B cell (primary cell): Measurements from ENCODE around the gene TLE6. TPM values are rescaled to one million over a fixed set of nuclear protein-coding genes. Genes with fewer than 3 reads are reported as not detected.

Experiments used
- ATAC-seq: fragments of 200-7000 bp; cut with Tn5 transposase; one replicate; pipeline ENCODE4 v1.10.0; 2021; ENCODE audit warnings: low read depth, mild to moderate bottlenecking, moderate number of reproducible peaks, moderate library complexity
- CTCF ChIA-PET: fragments of 350-600 bp; sonication (Branson Sonifier 250); formaldehyde crosslinking; loops from one replicate; lab custom pipeline; 2021; ENCODE audit warnings: antibody characterized with exemption, inconsistent platforms; lab: Charles Lee
- POLR2A ChIA-PET: fragments of 350-600 bp; sonication (Branson Sonifier 250); formaldehyde crosslinking; loops from one replicate; lab custom pipeline; 2021; ENCODE audit warnings: antibody characterized with exemption; lab: Charles Lee
- DNase-seq: peaks from one replicate; pipeline ENCODE4 v3.0.0; 2013
- H2AFZ ChIP-seq: 2 replicates; pipeline ENCODE4 v1.6.1; 2012; ENCODE audit warnings: mild to moderate bottlenecking, low read depth, low read length; ENCODE audit not compliant: insufficient read depth, poor library complexity, severe bottlenecking
- H3K27ac ChIP-seq, 2 donors: 1 replicate in 1 of 2; 2 replicates in 1 of 2; pipeline ENCODE4 v1.5.1; 2012 to 2013; ENCODE audit warnings: low read length in 2 of 2, mild to moderate bottlenecking in 2 of 2, moderate library complexity in 1 of 2
- H3K27me3 ChIP-seq, 4 experiments: fragments of 200-600 bp in 1 of 4; sonication (generic) in 1 of 4; replicated peaks in 1 of 4; 1 replicate in 2 of 4; 2 replicates in 2 of 4; pipeline versions ENCODE4 v1.6.1 to v1.7.0; 2013 to 2016; ENCODE audit warnings: low read length in 3 of 4, mild to moderate bottlenecking in 2 of 4, mixed read lengths in 1 of 4, moderate library complexity in 1 of 4; ENCODE audit not compliant: insufficient read depth in 4 of 4, control insufficient read depth in 3 of 4; ENCODE audit errors: control extremely low read depth in 1 of 4
- H3K36me3 ChIP-seq, 2 experiments: replicated peaks in 1 of 2; 1 replicate in 1 of 2; 2 replicates in 1 of 2; pipeline versions ENCODE4 v1.6.1 to v1.7.1; 2013; ENCODE audit warnings: low read length in 1 of 2; ENCODE audit not compliant: insufficient read depth in 2 of 2, control insufficient read depth in 1 of 2; ENCODE audit errors: control extremely low read depth in 1 of 2, extremely low read depth in 1 of 2
- H3K4me1 ChIP-seq, 2 donors: fragments of 200-600 bp in 1 of 2; sonication (generic) in 1 of 2; 1 replicate in 1 of 2; 2 replicates in 1 of 2; pipeline versions ENCODE4 v1.5.1 to v1.6.1; 2013 to 2017; ENCODE audit warnings: low read length in 2 of 2; ENCODE audit not compliant: control insufficient read depth in 2 of 2, insufficient read depth in 2 of 2
- H3K4me2 ChIP-seq: replicated peaks from 2 replicates; pipeline ENCODE3; 2012; ENCODE audit warnings: mild to moderate bottlenecking, low read depth, low read length; ENCODE audit not compliant: poor library complexity, severe bottlenecking
- H3K4me3 ChIP-seq, 5 experiments: fragments of 200-600 bp in 1 of 5; sonication (generic) in 1 of 5; 1 replicate in 3 of 5; 2 replicates in 2 of 5; pipeline versions ENCODE4 v1.5.1 to v1.7.0; 2011 to 2016; ENCODE audit warnings: low read length in 4 of 5, mild to moderate bottlenecking in 4 of 5, low read depth in 2 of 5, control low read depth in 1 of 5, moderate library complexity in 1 of 5; ENCODE audit not compliant: insufficient read depth in 1 of 5; ENCODE audit errors: control extremely low read depth in 1 of 5, extremely low read depth in 1 of 5
- H3K79me2 ChIP-seq: fragments of 200-600 bp; sonication (generic); one replicate; pipeline ENCODE4 v1.6.0; 2016; ENCODE audit warnings: low read length; ENCODE audit not compliant: control insufficient read depth, insufficient read depth
- H3K9ac ChIP-seq: fragments of 200-600 bp; sonication (generic); 2 replicates; pipeline ENCODE4 v1.6.1; 2017; ENCODE audit warnings: mild to moderate bottlenecking, low read length, moderate library complexity
- H3K9me3 ChIP-seq, 3 donors: one replicate each; pipeline versions ENCODE4 v1.6.1 to v1.7.1; 2013; ENCODE audit warnings: low read length in 2 of 3; ENCODE audit not compliant: control insufficient read depth in 2 of 3, insufficient read depth in 1 of 3; ENCODE audit errors: control extremely low read depth in 1 of 3
- H4K20me1 ChIP-seq: 2 replicates; pipeline ENCODE4 v1.6.0; 2012; ENCODE audit warnings: mild to moderate bottlenecking, low read length; ENCODE audit not compliant: insufficient read depth, control insufficient read depth, poor library complexity, severe bottlenecking
- H3K27ac Mint-ChIP-seq: one replicate; pipeline ENCODE4 v1.8.0; 2021; ENCODE audit warnings: mixed read lengths
- H3K27me3 Mint-ChIP-seq: one replicate; pipeline ENCODE4 v1.8.0; 2021; ENCODE audit warnings: mixed read lengths
- H3K4me1 Mint-ChIP-seq: one replicate; pipeline ENCODE4 v1.8.0; 2021; ENCODE audit warnings: mixed read lengths
- H3K4me3 Mint-ChIP-seq: one replicate; pipeline ENCODE4 v1.8.0; 2021; ENCODE audit warnings: mixed read lengths
- H3K9me3 Mint-ChIP-seq: one replicate; pipeline ENCODE4 v1.8.0; 2022; ENCODE audit warnings: mixed read lengths; ENCODE audit not compliant: insufficient read depth
- CTCF ChIP-seq: fragments of 200-600 bp; IDR thresholded peaks from one replicate; pipeline ENCODE4 v1.8.0; 2022; ENCODE audit warnings: antibody characterized with exemption, mild to moderate bottlenecking
- EZH2 ChIP-seq: IDR thresholded peaks from 2 replicates; pipeline ENCODE4 v1.6.1; 2012; ENCODE audit warnings: borderline replicate concordance, low read depth, mild to moderate bottlenecking, moderate library complexity, low read length; ENCODE audit not compliant: insufficient read depth, poor library complexity, severe bottlenecking
- WGBS: methylation state at CpG from one replicate; pipeline ENCODE4 v1.1.5; 2013; ENCODE audit warnings: missing lambda C conversion rate; ENCODE audit not compliant: insufficient coverage; 5-methylcytosine and 5-hydroxymethylcytosine counted together
- intact Hi-C: fragments of 100-400 bp; cut with micrococcal nuclease; formaldehyde crosslinking; loops from one replicate; pipeline ENCODE4 v1.10.0; 2022
- polyA plus RNA-seq: library from polyadenylated mRNA; depleted of rRNA; stranded (reverse); fragments of >200 nt; gene quantifications from 2 replicates; pipeline ENCODE4 v1.2.3, GENCODE V29; 2012
- total RNA-seq, 2 donors: library from RNA; stranded (reverse); fragments of 120-200 nt in 1 of 2; gene quantifications; 1 replicate in 1 of 2; 2 replicates in 1 of 2; pipeline versions ENCODE4 v1.2.3 to v1.2.4, GENCODE V29; 2013 to 2022

TLE6 gene
- total and polyA plus RNA-seq, 2 donors (not counting 1 experiment from before 2014, with no cell fraction given) = 1.5 to 3.0 TPM

GRCh38 chr19:2952953-2953481, 24.3 kb upstream of the TLE6 start:
- peaks cover 22% of the 10 kb centered on the region for H3K4me1 Mint-ChIP-seq
- no peaks in the 10 kb centered on the region for H4K20me1 ChIP-seq
- no peaks in the 10 kb centered on the region for H3K27me3 Mint-ChIP-seq
- no peak overlapping the region for H3K4me3 Mint-ChIP-seq
- H3K9ac ChIP-seq = no peak overlapping the region
- H3K4me3 ChIP-seq = no peak overlapping the region
- WGBS = 69% methylated on average over 6 of the region's 9 CpGs
- no peak overlapping the region for H3K27ac Mint-ChIP-seq
- ATAC-seq = no peak
- ChIA-PET CTCF (interaction anchor here (0.6 to 4.9 kb wide), 9 partner anchors 10 to 305 kb away, joined by 3 to 58 read pairs (median 5); no protein-coding TSS in a partner anchor), POLR2A (no interaction called here)
- H2AFZ ChIP-seq = no peak overlapping the region
- H3K79me2 ChIP-seq = peaks cover 6% of the 10 kb centered on the region
- H3K9me3 Mint-ChIP-seq = no peaks in the 10 kb centered on the region
- no peaks in the 10 kb centered on the region for H3K9me3 ChIP-seq
- H3K36me3 ChIP-seq = peaks cover 0 to 2% of the 10 kb centered on the region in 2 experiments
- peaks cover 8 to 17% of the 10 kb centered on the region in 2 donors for H3K4me1 ChIP-seq
- DNase-seq = no peak
- H3K4me2 ChIP-seq = no peak overlapping the region
- H3K27me3 ChIP-seq = no peaks in the 10 kb centered on the region
- TF ChIP-seq EZH2 (no peak), CTCF (no peak)
- H3K27ac ChIP-seq = no peak overlapping the region
- intact Hi-C loops = no loop called here

- Histone ChIP-seq H3K36me3 (no peaks in the 10 kb centered on the region), H3K79me2 (no peaks in the 10 kb centered on the region), H3K27me3 (no peaks in the 10 kb centered on the region), H3K4me2 (no peak overlapping the region), H3K4me1 (peaks cover under 1 to 4% of the 10 kb centered on the region in 2 donors), H3K9me3 (no peaks in the 10 kb centered on the region), H3K9ac (no peak overlapping the region), H2AFZ (no peak overlapping the region), H3K4me3 (no peak overlapping the region), H3K27ac (no peak overlapping the region), H4K20me1 (no peaks in the 10 kb centered on the region)
- Mint-ChIP-seq H3K27ac (no peak overlapping the region), H3K4me1 (peaks cover 3% of the 10 kb centered on the region), H3K4me3 (no peak overlapping the region), H3K27me3 (no peaks in the 10 kb centered on the region), H3K9me3 (no peaks in the 10 kb centered on the region)
- intact Hi-C loops = no loop called here
- no peak for TF ChIP-seq CTCF
- TF ChIP-seq EZH2 = no peak
- POLR2A ChIA-PET = no interaction called here
- ATAC-seq (no peak), DNase-seq (no peak)
- CTCF ChIA-PET = interaction anchor here (0.5 to 15.0 kb wide), 7 partner anchors 9 to 675 kb away, joined by 3 to 281 read pairs (median 4); partner anchors contain the start of gene PEAK3
- WGBS = 94% methylated on average over 3 of the region's 5 CpGs
Measured at GRCh38 chr19:2957160-2957559, 20.2 kb upstream of the TLE6 start.
